ENCODE data around the gene PLPPR1.
"Not testable (repeated sequence)": the region's sequence is repeated elsewhere in the genome, so short reads cannot be mapped to it uniquely, and the experiment has no call there.

PLPPR1 gene

GRCh38 chr9:101220341-101220740 is 191.8 kb downstream of the PLPPR1 start:
- no peak for DNase-seq

DNA sequence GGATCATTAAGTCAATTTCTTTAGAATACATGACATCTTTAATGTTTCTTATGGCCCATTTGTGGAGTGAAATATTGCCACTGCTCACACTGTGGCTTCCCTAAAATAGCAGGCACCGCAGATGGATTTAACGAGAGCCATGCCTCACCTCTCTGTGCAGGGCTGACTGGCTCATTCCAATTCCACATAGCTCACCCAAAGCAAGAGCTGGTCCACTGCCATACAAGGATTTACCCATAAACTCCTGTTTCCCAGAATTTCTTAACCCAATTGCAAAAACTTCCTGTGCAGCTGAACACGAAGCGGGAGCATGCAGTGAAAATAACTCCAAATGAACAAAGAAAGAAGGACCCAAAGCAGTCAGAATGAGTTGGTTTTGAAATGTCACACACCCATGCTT is 196.7 kb downstream of the PLPPR1 start:
- no peak for DNase-seq

DNA sequence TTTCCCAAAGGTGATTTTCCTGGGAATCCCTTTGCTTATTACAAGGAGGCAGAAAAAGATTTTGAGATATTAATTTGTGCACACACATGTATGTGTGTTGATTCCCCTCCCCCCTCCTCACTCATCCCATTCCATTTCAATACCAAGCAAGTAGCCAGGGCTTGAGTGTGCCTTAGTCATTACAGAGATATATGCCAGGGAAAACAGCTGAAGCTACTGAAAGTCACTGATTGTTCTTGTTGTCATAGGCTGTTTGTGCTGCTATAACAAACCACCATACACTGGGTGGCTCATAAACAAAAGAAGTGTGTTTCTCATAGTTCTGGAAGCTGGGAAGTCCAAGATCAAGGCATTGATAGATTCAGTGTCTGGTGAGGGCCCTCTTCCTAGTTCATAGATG is 197.6 kb downstream of the PLPPR1 start:
- no peak for DNase-seq

DNA sequence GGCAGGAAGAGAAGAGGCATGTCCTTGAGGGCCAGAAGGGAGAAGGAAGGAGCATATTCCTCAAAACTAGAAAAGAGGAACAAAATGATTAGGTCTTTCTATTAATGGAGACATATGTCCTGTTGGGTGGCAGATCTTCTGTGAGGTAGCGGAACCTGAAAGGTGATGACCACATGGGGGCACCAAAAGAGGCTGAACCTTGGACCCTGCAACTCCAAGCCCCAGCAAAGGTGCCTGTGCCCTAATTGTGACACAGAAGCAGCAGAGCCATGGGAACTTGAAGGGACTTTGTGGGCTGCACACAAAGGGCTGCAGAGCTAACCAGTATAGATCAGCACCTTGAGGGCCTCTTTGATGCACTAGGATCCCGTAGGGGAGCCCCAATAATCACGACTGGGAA is 198.3 kb downstream of the PLPPR1 start:
- DNase-seq = no peak

DNA sequence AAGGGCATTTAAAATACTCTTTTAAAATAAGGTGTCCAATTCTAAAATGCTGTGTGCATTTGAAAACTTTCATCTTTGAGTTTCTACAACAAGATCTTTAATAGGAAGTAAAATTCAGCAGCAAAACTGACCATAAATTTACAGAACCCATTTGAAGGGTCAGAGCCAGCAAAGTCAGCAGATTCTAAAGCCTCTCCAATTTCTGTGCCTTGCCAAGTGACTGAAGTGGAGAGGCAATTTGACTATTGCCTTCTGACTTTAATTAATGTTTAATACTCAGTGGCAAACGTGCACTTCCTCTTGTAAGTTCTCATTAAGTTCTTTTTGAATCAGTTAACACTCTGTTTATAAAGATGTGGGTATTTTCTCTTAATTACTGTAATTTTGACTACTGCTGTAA is 201.1 kb downstream of the PLPPR1 start:
- no peak for DNase-seq

GRCh38 chr9:101232405-101232977 is 204.0 kb downstream of the PLPPR1 start:
- DNase-seq = no peak

GRCh38 chr9:101235105-101235866 is 206.8 kb downstream of the PLPPR1 start:
- DNase-seq = no peak

GRCh38 chr9:101242651-101243050 is 214.1 kb downstream of the PLPPR1 start:
- no peak for DNase-seq

DNA sequence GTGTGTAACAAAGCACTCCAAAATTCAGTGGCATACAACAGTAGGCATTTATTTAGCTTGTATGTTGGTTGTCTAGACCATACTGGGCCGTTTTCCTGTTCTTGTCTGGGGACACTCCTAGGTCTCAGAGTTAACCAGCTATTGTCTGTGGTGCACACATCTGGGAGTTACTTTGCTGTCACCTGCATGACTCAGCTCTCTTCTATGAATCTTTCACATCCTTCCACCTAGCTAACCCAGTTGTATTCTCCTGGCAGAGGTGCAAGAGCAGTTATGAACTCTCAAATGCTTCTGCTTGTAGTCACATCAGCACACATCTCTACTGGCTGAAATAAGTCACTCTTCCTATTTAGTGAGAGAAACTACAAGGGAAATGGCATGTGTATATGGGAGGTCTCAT is 218.2 kb downstream of the PLPPR1 start:
- DNase-seq = no peak

DNA sequence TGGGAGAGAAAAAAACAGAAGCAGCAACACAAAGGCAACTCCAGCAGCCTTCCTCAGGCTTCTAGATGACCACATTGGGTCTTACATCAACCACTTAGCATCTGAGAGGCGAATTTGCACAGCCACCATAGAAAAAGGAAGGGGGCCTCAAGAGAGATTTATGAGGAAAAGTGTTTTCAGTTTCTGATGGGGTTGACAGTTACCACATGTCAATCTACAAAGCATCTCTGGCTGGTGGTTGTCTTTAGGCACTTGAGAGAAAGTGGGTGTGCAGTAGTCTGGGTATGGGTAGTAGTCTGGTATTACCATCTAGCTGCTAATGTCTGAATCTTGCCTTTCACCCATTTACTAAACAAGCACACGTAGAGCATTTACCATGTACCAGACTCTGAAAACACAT is 218.8 kb downstream of the PLPPR1 start:
- DNase-seq = no peak

DNA sequence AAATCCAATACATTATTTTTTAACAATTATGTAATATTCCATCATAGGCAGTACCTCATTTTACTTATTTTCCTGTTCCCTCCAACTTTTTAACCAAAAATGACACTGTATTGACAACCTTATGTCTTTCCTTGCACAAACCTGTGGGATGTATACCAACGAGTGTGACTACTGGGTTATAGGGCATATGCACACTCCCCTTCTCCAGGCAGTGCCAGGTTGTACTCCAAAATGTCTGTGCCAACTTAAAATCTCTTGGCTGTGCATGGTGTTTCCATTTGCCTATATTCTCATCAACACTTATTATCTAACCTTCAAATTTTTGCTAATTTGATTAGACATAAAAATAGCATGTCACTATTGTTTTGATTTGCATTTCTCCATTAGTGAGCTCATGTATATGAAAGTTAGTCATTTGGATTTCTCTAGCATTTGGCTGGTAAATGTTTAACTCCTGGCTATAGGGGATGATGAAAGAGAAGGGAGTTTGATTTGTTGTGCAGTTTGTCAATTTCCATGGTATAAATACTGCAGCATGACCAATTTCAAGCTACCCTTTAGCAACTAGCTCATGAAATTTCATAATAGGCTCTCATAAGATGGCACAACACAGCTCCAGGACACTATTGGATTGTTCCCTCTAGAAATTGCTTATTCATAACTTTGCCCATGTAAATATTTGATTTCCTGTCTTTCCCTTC is 226.4 kb downstream of the PLPPR1 start:
- no peak for DNase-seq

DNA sequence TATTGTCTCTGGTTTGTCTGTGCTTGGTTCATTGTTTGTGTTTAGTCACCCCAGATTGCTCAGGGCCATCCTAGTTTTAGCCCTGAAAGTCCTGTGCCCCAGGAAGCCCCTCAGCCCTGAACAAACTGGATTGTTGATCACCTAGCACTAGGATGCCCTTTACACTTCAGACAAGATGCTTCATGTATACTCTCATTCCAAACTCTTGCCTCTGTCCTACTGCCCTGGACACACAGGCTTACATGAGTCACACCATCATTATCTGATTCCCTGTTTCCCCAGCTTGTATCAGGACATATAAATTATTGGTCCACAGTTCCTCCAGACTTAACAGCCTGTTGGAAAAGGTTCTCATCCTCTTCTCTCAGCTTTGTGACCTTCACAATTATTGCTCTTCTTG is 236.2 kb downstream of the PLPPR1 start:
- DNase-seq = no peak

DNA sequence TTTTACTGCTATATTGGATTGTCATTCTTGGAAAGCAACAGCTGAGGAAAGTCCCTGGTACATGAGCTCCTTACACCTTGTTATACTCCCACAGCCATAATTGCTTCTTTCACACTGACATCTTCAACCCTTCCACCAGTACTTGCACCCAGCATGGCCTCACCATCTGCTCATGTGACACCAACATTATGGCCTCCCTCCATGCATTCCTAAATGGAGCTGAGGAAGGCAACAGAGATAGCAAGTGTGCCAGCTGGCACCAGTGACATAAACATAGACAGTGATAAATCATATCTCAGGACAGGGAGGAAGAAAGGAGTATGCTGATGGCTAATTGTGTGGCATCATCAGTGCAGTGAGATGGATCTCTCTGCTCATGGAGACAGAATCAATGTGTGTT is 236.7 kb downstream of the PLPPR1 start:
- no peak for DNase-seq

DNA sequence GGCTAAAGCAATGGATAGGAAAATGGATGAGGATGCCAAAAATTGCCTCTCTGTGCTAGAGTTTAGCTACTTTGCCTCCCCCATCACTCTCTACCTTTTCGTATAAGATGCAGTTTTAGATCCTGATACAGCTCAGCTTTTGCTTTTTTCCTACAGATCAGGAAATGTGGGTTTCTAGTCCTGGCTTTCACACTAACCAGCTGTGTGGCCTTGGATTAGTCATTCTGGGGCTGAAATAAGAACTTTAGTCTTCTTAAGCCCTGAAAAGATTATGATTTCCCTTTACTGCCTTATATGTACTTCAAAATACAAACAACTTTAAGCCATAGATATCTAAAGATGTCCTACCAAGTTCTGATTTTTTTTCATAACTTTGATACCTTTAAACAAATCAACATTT is 239.9 kb downstream of the PLPPR1 start:
- no peak for DNase-seq

DNA sequence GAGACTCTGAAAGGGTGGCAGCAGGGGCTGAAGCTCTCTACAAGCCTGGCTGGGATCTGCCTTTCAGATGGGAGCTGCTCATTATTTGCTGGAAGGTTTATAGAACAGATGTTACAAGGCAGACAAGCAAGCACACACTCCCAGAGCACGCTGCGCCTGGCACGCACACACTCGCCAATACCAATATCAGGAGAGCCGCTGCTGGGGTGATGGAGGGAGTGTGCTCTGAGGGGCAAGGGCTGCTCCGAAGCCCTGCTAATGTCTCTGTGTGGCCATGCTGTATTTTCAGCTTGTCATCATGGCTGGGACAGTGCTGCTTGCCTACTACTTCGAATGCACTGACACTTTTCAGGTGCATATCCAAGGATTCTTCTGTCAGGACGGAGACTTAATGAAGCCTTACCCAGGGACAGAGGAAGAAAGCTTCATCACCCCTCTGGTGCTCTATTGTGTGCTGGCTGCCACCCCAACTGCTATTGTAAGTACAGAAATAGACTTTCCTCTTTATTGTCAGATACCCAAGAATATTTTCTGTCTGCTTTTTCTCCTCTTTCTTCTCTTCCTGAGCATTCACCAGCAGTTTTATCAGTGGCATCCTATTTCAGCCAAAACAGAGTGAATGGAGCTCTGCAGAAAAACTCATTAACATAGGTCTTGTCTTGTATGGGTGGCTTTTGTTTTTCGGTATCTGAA is 241.2 kb downstream of the PLPPR1 start:
- DNase-seq = no peak

DNA sequence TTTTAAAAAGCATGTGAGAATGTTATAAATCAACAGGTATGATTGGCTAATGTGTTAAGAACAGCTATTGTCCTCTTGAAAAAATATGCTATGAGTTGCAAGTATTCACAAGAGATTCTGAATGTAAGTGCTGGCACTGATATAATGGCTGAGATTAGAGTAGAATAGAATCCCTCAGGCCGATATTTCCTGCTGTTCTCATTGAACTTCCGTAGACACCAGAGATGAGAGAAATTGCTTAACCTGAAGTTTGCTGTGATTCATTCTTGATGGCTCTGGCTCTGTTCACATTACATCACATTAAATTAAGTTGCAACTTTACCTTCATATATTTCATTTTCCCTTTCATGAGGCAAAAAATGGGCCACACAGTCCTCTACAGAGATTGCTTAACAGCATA is 241.8 kb downstream of the PLPPR1 start:
- DNase-seq = no peak

GRCh38 chr9:101271102-101271501 is 242.6 kb downstream of the PLPPR1 start:
- DNase-seq = no peak

DNA sequence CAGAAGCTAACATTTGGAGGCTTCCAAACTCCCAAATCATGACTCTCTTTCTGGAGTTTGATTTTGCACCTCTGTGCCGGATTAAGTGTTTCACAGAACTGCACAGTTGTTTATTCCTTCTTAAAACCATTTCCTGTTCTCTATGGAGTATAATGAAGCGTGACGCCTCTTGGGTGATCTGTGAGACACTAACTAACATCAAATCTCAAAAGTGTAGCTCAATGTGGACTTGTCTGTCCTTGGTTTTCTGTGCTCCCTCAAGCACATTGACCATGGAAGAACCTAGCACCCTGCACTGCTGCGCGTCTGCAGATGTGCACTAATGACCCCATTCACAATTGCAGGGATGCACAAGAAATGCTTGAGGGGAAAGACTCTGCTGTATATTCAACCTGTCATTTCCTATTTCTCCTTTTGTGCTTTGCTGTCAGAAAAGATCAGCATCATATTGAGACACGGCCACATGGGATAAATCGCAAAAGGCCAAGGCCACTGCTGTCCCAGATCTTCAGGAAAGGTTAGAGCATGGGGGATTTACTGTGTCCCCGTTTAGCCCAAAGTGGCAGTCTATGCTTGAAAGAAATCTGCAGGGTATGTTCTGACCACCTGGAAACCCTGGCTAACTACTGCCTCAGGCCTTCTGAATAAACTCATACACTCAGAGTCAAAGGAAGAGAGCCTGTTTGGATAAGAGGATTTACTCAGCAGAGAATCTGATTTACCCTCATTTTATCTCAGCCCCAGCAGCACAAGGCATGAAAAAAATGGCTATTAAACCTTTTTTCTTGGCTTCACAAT is 246.6 kb downstream of the PLPPR1 start:
- DNase-seq = no peak

DNA sequence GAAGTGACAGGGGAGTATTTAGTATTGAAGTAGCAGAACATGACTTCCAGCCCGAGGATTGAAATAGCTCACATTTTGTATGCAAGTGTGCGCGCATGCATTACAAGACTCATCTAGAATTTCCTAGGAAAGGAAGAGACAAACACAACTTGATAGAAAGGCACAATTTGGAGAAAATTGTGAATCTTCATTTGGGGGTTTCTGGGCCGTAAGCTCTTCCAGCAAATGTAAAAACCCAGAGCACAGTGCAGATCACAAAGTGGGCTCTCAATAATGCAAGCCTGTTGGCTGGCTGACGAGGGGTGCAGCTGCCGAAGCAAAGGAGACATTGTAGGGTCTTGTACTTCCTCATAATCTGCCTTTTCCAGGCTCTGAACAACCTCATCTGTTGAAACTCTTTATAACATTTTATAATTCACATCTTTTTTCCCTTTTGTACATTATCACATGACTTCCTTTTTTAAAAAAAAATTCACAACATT is 247.3 kb downstream of the PLPPR1 start:
- DNase-seq = no peak

GRCh38 chr9:101291043-101291442 is 262.5 kb downstream of the PLPPR1 start:
- not testable (repeated sequence) for DNase-seq

GRCh38 chr9:101299901-101300300 is 271.4 kb downstream of the PLPPR1 start:
- DNase-seq = no peak

- DNase-seq = no peak
Measured at GRCh38 chr9:101307051-101307450, 278.5 kb downstream of the PLPPR1 start.

Data from right forelimb (tissue), 1 donor.